ENCODE measurements around the gene SPC24.
"Not testable (repeated sequence)": the region's sequence is repeated elsewhere in the genome, so short reads cannot be mapped to it uniquely, and the experiment has no call there.

SPC24 gene

GRCh38 chr19:11190501-11190900 lies 34.9 kb upstream of the SPC24 start:
- Histone ChIP-seq H3K27ac (ENCODE audit: low read depth, low read length) (no peak overlapping the region), H3K4me1 (ENCODE audit: control insufficient read depth, insufficient read depth, low read length) (peaks cover 7% of the 10 kb centered on the region; the same call in 1 of the 2 replicates), H3K9me3 (ENCODE audit: control insufficient read depth, insufficient read depth, low read depth, low read length) (no peaks in the 10 kb centered on the region), H3K4me3 (ENCODE audit: low read depth, low read length) (no peak overlapping the region), H3K9ac (ENCODE audit: low read length) (no peak overlapping the region), H3K27me3 (ENCODE audit: control insufficient read depth, insufficient read depth, low read length) (no peaks in the 10 kb centered on the region), H3K36me3 (ENCODE audit: control insufficient read depth, insufficient read depth, low read length) (peaks cover 55% of the 10 kb centered on the region)

GRCh38 chr19:11187441-11187840 lies 31.9 kb upstream of the SPC24 start:
- H3K9ac ChIP-seq (ENCODE audit: low read length), result no peak overlapping the region
- H3K27me3 ChIP-seq (ENCODE audit: control insufficient read depth, insufficient read depth, low read length), result no peaks in the 10 kb centered on the region
- H3K4me3 ChIP-seq (ENCODE audit: low read depth, low read length), result no peak overlapping the region
- H3K4me1 ChIP-seq (ENCODE audit: control insufficient read depth, insufficient read depth, low read length), result no peaks in the 10 kb centered on the region
- H3K36me3 ChIP-seq (ENCODE audit: control insufficient read depth, insufficient read depth, low read length), result peaks cover 39% of the 10 kb centered on the region
- H3K27ac ChIP-seq (ENCODE audit: low read depth, low read length), result no peak overlapping the region
- H3K9me3 ChIP-seq (ENCODE audit: control insufficient read depth, insufficient read depth, low read depth, low read length), result no peaks in the 10 kb centered on the region; the same call in 1 of the 2 replicates

- Histone ChIP-seq H3K9me3 (ENCODE audit: control insufficient read depth, insufficient read depth, low read depth, low read length) (no peaks in the 10 kb centered on the region; the same call in 1 of the 2 replicates), H3K27me3 (ENCODE audit: control insufficient read depth, insufficient read depth, low read length) (no peaks in the 10 kb centered on the region), H3K9ac (ENCODE audit: low read length) (no peak overlapping the region), H3K4me1 (ENCODE audit: control insufficient read depth, insufficient read depth, low read length) (peaks cover 4% of the 10 kb centered on the region; the same call in 1 of the 2 replicates), H3K36me3 (ENCODE audit: control insufficient read depth, insufficient read depth, low read length) (peaks cover 29% of the 10 kb centered on the region), H3K4me3 (ENCODE audit: low read depth, low read length) (no peak overlapping the region), H3K27ac (ENCODE audit: low read depth, low read length) (no peak overlapping the region)
Observed at GRCh38 chr19:11182994-11183393, 27.4 kb upstream of the SPC24 start.

GRCh38 chr19:11181488-11181887 lies 25.9 kb upstream of the SPC24 start:
- peaks cover 4% of the 10 kb centered on the region; the same call in 1 of the 2 replicates for H3K4me1 ChIP-seq (ENCODE audit: control insufficient read depth, insufficient read depth, low read length)
- no peaks in the 10 kb centered on the region; the same call in 1 of the 2 replicates for H3K9me3 ChIP-seq (ENCODE audit: control insufficient read depth, insufficient read depth, low read depth, low read length)
- H3K4me3 ChIP-seq (ENCODE audit: low read depth, low read length), result no peak overlapping the region
- H3K27ac ChIP-seq (ENCODE audit: low read depth, low read length), result no peak overlapping the region
- no peak overlapping the region for H3K9ac ChIP-seq (ENCODE audit: low read length)
- H3K36me3 ChIP-seq (ENCODE audit: control insufficient read depth, insufficient read depth, low read length), result peaks cover 29% of the 10 kb centered on the region
- H3K27me3 ChIP-seq (ENCODE audit: control insufficient read depth, insufficient read depth, low read length), result no peaks in the 10 kb centered on the region

- not testable (repeated sequence) for H3K4me1 ChIP-seq (ENCODE audit: control insufficient read depth, insufficient read depth, low read length); H3K9ac ChIP-seq (ENCODE audit: low read length); H3K27ac ChIP-seq (ENCODE audit: low read depth, low read length); H3K9me3 ChIP-seq (ENCODE audit: control insufficient read depth, insufficient read depth, low read depth, low read length); H3K27me3 ChIP-seq (ENCODE audit: control insufficient read depth, insufficient read depth, low read length); H3K4me3 ChIP-seq (ENCODE audit: low read depth, low read length)
- peaks cover 34% of the 10 kb centered on the region for H3K36me3 ChIP-seq (ENCODE audit: control insufficient read depth, insufficient read depth, low read length)
Observed at GRCh38 chr19:11180975-11181374, 25.4 kb upstream of the SPC24 start.

- Histone ChIP-seq H3K27ac (ENCODE audit: low read depth, low read length) (no peak overlapping the region), H3K4me1 (ENCODE audit: control insufficient read depth, insufficient read depth, low read length) (peaks cover 4% of the 10 kb centered on the region; the same call in 1 of the 2 replicates), H3K36me3 (ENCODE audit: control insufficient read depth, insufficient read depth, low read length) (peaks cover 33% of the 10 kb centered on the region), H3K9me3 (ENCODE audit: control insufficient read depth, insufficient read depth, low read depth, low read length) (no peaks in the 10 kb centered on the region; the same call in 1 of the 2 replicates), H3K27me3 (ENCODE audit: control insufficient read depth, insufficient read depth, low read length) (no peaks in the 10 kb centered on the region), H3K4me3 (ENCODE audit: low read depth, low read length) (no peak overlapping the region), H3K9ac (ENCODE audit: low read length) (no peak overlapping the region)
Observed at GRCh38 chr19:11180346-11180745, 24.8 kb upstream of the SPC24 start.

GRCh38 chr19:11179716-11180297 lies 24.2 kb upstream of the SPC24 start:
- Histone ChIP-seq H3K9ac (ENCODE audit: low read length) (no peak overlapping the region), H3K4me3 (ENCODE audit: low read depth, low read length) (no peak overlapping the region), H3K27me3 (ENCODE audit: control insufficient read depth, insufficient read depth, low read length) (no peaks in the 10 kb centered on the region), H3K27ac (ENCODE audit: low read depth, low read length) (peak overlapping the region; percentile 65; the same call in 1 of the 2 replicates), H3K4me1 (ENCODE audit: control insufficient read depth, insufficient read depth, low read length) (peaks cover 4% of the 10 kb centered on the region; the same call in 1 of the 2 replicates), H3K9me3 (ENCODE audit: control insufficient read depth, insufficient read depth, low read depth, low read length) (no peaks in the 10 kb centered on the region; the same call in 1 of the 2 replicates), H3K36me3 (ENCODE audit: control insufficient read depth, insufficient read depth, low read length) (peaks cover 36% of the 10 kb centered on the region)

GRCh38 chr19:11179145-11179465 lies 23.5 kb upstream of the SPC24 start:
- H3K27ac ChIP-seq (ENCODE audit: low read depth, low read length); H3K4me1 ChIP-seq (ENCODE audit: control insufficient read depth, insufficient read depth, low read length); H3K9ac ChIP-seq (ENCODE audit: low read length); H3K27me3 ChIP-seq (ENCODE audit: control insufficient read depth, insufficient read depth, low read length); H3K4me3 ChIP-seq (ENCODE audit: low read depth, low read length); H3K9me3 ChIP-seq (ENCODE audit: control insufficient read depth, insufficient read depth, low read depth, low read length): not testable (repeated sequence)
- peaks cover 43% of the 10 kb centered on the region for H3K36me3 ChIP-seq (ENCODE audit: control insufficient read depth, insufficient read depth, low read length)

- Histone ChIP-seq H3K9me3 (ENCODE audit: control insufficient read depth, insufficient read depth, low read depth, low read length) (no peaks in the 10 kb centered on the region), H3K27ac (ENCODE audit: low read depth, low read length) (no peak overlapping the region), H3K36me3 (ENCODE audit: control insufficient read depth, insufficient read depth, low read length) (peaks cover 52% of the 10 kb centered on the region), H3K9ac (ENCODE audit: low read length) (no peak overlapping the region), H3K4me1 (ENCODE audit: control insufficient read depth, insufficient read depth, low read length) (peaks cover 4% of the 10 kb centered on the region; the same call in 1 of the 2 replicates), H3K27me3 (ENCODE audit: control insufficient read depth, insufficient read depth, low read length) (no peaks in the 10 kb centered on the region), H3K4me3 (ENCODE audit: low read depth, low read length) (no peak overlapping the region)
Observed at GRCh38 chr19:11177592-11177991, 22.0 kb upstream of the SPC24 start.

- Histone ChIP-seq H3K9ac (ENCODE audit: low read length) (no peak overlapping the region), H3K4me1 (ENCODE audit: control insufficient read depth, insufficient read depth, low read length) (peaks cover 4% of the 10 kb centered on the region; the same call in 1 of the 2 replicates), H3K36me3 (ENCODE audit: control insufficient read depth, insufficient read depth, low read length) (peaks cover 57% of the 10 kb centered on the region), H3K27me3 (ENCODE audit: control insufficient read depth, insufficient read depth, low read length) (no peaks in the 10 kb centered on the region), H3K27ac (ENCODE audit: low read depth, low read length) (no peak overlapping the region), H3K4me3 (ENCODE audit: low read depth, low read length) (no peak overlapping the region), H3K9me3 (ENCODE audit: control insufficient read depth, insufficient read depth, low read depth, low read length) (no peaks in the 10 kb centered on the region)
Observed at GRCh38 chr19:11176466-11177193, 21.0 kb upstream of the SPC24 start.

GRCh38 chr19:11175920-11176319 lies 20.3 kb upstream of the SPC24 start:
- Histone ChIP-seq H3K27me3 (ENCODE audit: control insufficient read depth, insufficient read depth, low read length) (no peaks in the 10 kb centered on the region), H3K9ac (ENCODE audit: low read length) (no peak overlapping the region), H3K4me1 (ENCODE audit: control insufficient read depth, insufficient read depth, low read length) (peaks cover 4% of the 10 kb centered on the region; the same call in 1 of the 2 replicates), H3K27ac (ENCODE audit: low read depth, low read length) (no peak overlapping the region), H3K9me3 (ENCODE audit: control insufficient read depth, insufficient read depth, low read depth, low read length) (no peaks in the 10 kb centered on the region), H3K36me3 (ENCODE audit: control insufficient read depth, insufficient read depth, low read length) (peaks cover 57% of the 10 kb centered on the region), H3K4me3 (ENCODE audit: low read depth, low read length) (no peak overlapping the region)
